H1 (cell line): ENCODE results near the gene MAST2. TPM values are rescaled to one million over a fixed set of nuclear protein-coding genes. Genes with fewer than 3 reads are reported as not detected.

Source experiments
- CTCF ChIA-PET: fragments of 300-600 bp; sonication (Branson Sonifier 250); formaldehyde crosslinking; loops from one replicate; lab custom pipeline; 2021; ENCODE audit not compliant: partially characterized antibody; lab: Charles Lee
- POLR2A ChIA-PET: fragments of 300-600 bp; sonication (Branson Sonifier 250); formaldehyde crosslinking; loops from one replicate; lab custom pipeline; 2021; ENCODE audit warnings: inconsistent platforms; ENCODE audit not compliant: partially characterized antibody; lab: Charles Lee
- DNase-seq, 2 experiments: peaks; one replicate each; pipeline versions ENCODE4 v3.0.0 to v3.0.0-alpha.2; 2010 to 2022; ENCODE audit warnings: low spot score in 2 of 2, low read depth in 1 of 2, mixed read lengths in 1 of 2
- FAIRE-seq: peaks from 2 replicates; lab custom pipeline; 2011; peaks lifted over from hg19 to GRCh38; lab: Jason Lieb, UNC
- H2AFZ ChIP-seq: 2 replicates; pipeline ENCODE4 v1.8.1; 2012; ENCODE audit warnings: low read length, inconsistent platforms
- H2AK5ac ChIP-seq: 2 replicates; pipeline ENCODE4 v1.6.1; 2013; ENCODE audit warnings: low read depth, low read length
- H2BK120ac ChIP-seq: replicated peaks from 2 replicates; pipeline ENCODE3; 2013; ENCODE audit warnings: low read depth, low read length, inconsistent platforms
- H2BK12ac ChIP-seq: 2 replicates; pipeline ENCODE4 v1.6.1; 2013; ENCODE audit warnings: low read depth, low read length
- H2BK15ac ChIP-seq: 2 replicates; pipeline ENCODE4 v1.6.1; 2013; ENCODE audit warnings: low read length
- H2BK20ac ChIP-seq: 2 replicates; pipeline ENCODE4 v1.6.1; 2013; ENCODE audit warnings: low read length
- H2BK5ac ChIP-seq: 2 replicates; pipeline ENCODE4 v1.6.1; 2013; ENCODE audit warnings: low read depth, low read length
- H3K14ac ChIP-seq: 2 replicates; pipeline ENCODE4 v1.6.1; 2013; ENCODE audit warnings: inconsistent platforms; ENCODE audit not compliant: insufficient read length
- H3K18ac ChIP-seq: 2 replicates; pipeline ENCODE4 v1.6.1; 2013; ENCODE audit warnings: low read length; ENCODE audit errors: extremely low read depth
- H3K23ac ChIP-seq: 2 replicates; pipeline ENCODE4 v1.6.1; 2013; ENCODE audit warnings: inconsistent platforms; ENCODE audit not compliant: insufficient read length
- H3K23me2 ChIP-seq: 2 replicates; pipeline ENCODE4 v1.6.1; 2013; ENCODE audit warnings: low read depth, low read length
- H3K27ac ChIP-seq: 2 replicates; pipeline ENCODE4 v1.6.1; 2011; ENCODE audit warnings: low read depth, low read length, inconsistent platforms
- H3K27me3 ChIP-seq, 4 experiments: replicated peaks in 1 of 4; 1 replicate in 1 of 4; 2 replicates in 3 of 4; pipeline versions ENCODE4 v1.6.1 to v1.8.1; 2011 to 2013; ENCODE audit warnings: low read length in 3 of 4, mild to moderate bottlenecking in 3 of 4, inconsistent platforms in 2 of 4, mixed read lengths in 2 of 4, moderate library complexity in 1 of 4; ENCODE audit not compliant: control insufficient read depth in 3 of 4, insufficient read depth in 3 of 4; ENCODE audit errors: extremely low read depth in 1 of 4
- H3K36me3 ChIP-seq, 4 experiments: 2 replicates each; pipeline versions ENCODE4 v1.6.1 to v1.8.1; 2011 to 2013; ENCODE audit warnings: mild to moderate bottlenecking in 4 of 4, low read length in 3 of 4, moderate library complexity in 2 of 4, control low read depth in 1 of 4, inconsistent platforms in 1 of 4; ENCODE audit not compliant: insufficient read depth in 4 of 4, control insufficient read depth in 2 of 4
- H3K4ac ChIP-seq: replicated peaks from 2 replicates; pipeline ENCODE3; 2013; ENCODE audit warnings: low read length, low read depth, mixed read lengths, inconsistent platforms; ENCODE audit not compliant: insufficient read length
- H3K4me1 ChIP-seq, 4 experiments: replicated peaks in 1 of 4; 1 replicate in 1 of 4; 2 replicates in 3 of 4; pipeline versions ENCODE4 v1.6.1 to v1.8.1; 2011 to 2013; ENCODE audit warnings: low read length in 3 of 4, inconsistent platforms in 2 of 4, mixed read lengths in 1 of 4; ENCODE audit not compliant: insufficient read depth in 4 of 4, control insufficient read depth in 3 of 4
- H3K4me2 ChIP-seq, 2 experiments: 2 replicates each; pipeline versions ENCODE4 v1.6.1 to v1.8.1; 2011 to 2013; ENCODE audit warnings: low read depth in 2 of 2, low read length in 2 of 2, control low read depth in 1 of 2, inconsistent platforms in 1 of 2, mild to moderate bottlenecking in 1 of 2; ENCODE audit not compliant: insufficient read depth in 1 of 2
- H3K4me3 ChIP-seq, 4 experiments: fragments of 200-600, 300-600 bp in 1 of 4; sonication (generic), shearing (Covaris generic), sonication (Bioruptor Twin) in 1 of 4; 2 replicates each; pipeline versions ENCODE4 v1.5.1 to v1.8.1; 2011 to 2016; ENCODE audit warnings: low read length in 4 of 4, low read depth in 3 of 4, control low read depth in 2 of 4, inconsistent platforms in 2 of 4, mild to moderate bottlenecking in 2 of 4, mixed read lengths in 1 of 4, moderate library complexity in 1 of 4; ENCODE audit not compliant: insufficient read depth in 2 of 4; ENCODE audit errors: extremely low read depth in 1 of 4
- H3K56ac ChIP-seq: replicated peaks from 2 replicates; pipeline ENCODE3; 2013; ENCODE audit warnings: low read depth, mild to moderate bottlenecking, mixed read lengths, low read length, inconsistent platforms; ENCODE audit not compliant: insufficient read length
- H3K79me1 ChIP-seq: 2 replicates; pipeline ENCODE4 v1.6.1; 2013; ENCODE audit warnings: low read depth, low read length, control low read depth
- H3K79me2 ChIP-seq, 2 experiments: 2 replicates each; pipeline versions ENCODE4 v1.6.1 to v1.8.1; 2012 to 2013; ENCODE audit warnings: low read length in 2 of 2, mild to moderate bottlenecking in 2 of 2, inconsistent platforms in 1 of 2; ENCODE audit not compliant: insufficient read depth in 2 of 2, control insufficient read depth in 1 of 2
- H3K9ac ChIP-seq, 4 experiments: replicated peaks in 1 of 4; 1 replicate in 1 of 4; 2 replicates in 3 of 4; pipeline versions ENCODE4 v1.6.1 to v1.8.1; 2011 to 2013; ENCODE audit warnings: low read depth in 3 of 4, low read length in 3 of 4, control low read depth in 2 of 4, mild to moderate bottlenecking in 2 of 4, moderate library complexity in 2 of 4, inconsistent platforms in 1 of 4; ENCODE audit errors: extremely low read depth in 1 of 4
- H3K9me3 ChIP-seq, 2 experiments: 2 replicates each; pipeline versions ENCODE4 v1.6.1 to v1.8.1; 2012 to 2013; ENCODE audit warnings: mild to moderate bottlenecking in 2 of 2, moderate library complexity in 2 of 2, control low read depth in 1 of 2, inconsistent platforms in 1 of 2, low read depth in 1 of 2, low read length in 1 of 2, mixed read lengths in 1 of 2; ENCODE audit not compliant: insufficient read depth in 2 of 2
- H4K20me1 ChIP-seq, 2 experiments: replicated peaks in 1 of 2; 2 replicates each; pipeline versions ENCODE3 to v1.8.1; 2011 to 2013; ENCODE audit warnings: inconsistent platforms in 2 of 2, low read length in 2 of 2, mild to moderate bottlenecking in 1 of 2; ENCODE audit not compliant: insufficient read depth in 2 of 2, control insufficient read depth in 1 of 2
- H4K5ac ChIP-seq: 2 replicates; pipeline ENCODE4 v1.6.1; 2013; ENCODE audit warnings: low read length, low read depth, mixed read lengths, inconsistent platforms; ENCODE audit not compliant: insufficient read length
- H4K8ac ChIP-seq: 2 replicates; pipeline ENCODE4 v1.8.0; 2013; ENCODE audit warnings: mild to moderate bottlenecking, moderate library complexity, low read length, inconsistent platforms; ENCODE audit not compliant: insufficient read depth; ENCODE audit errors: extremely low read depth
- H4K91ac ChIP-seq: replicated peaks from 2 replicates; pipeline ENCODE3; 2013; ENCODE audit warnings: low read length, mixed read lengths, inconsistent platforms; ENCODE audit not compliant: insufficient read length
- BCL11A ChIP-seq, 2 experiments: IDR thresholded peaks; one replicate each; pipeline ENCODE4 v1.6.1; 2011; ENCODE audit warnings: low read depth in 2 of 2, low read length in 2 of 2, mild to moderate bottlenecking in 2 of 2
- CEBPB ChIP-seq: IDR thresholded peaks from 2 replicates; pipeline ENCODE4 v1.6.1; 2012; ENCODE audit warnings: low read depth, low read length
- CHD2 ChIP-seq: IDR thresholded peaks from 2 replicates; pipeline ENCODE4 v1.6.1; 2012; ENCODE audit warnings: low read length, improper control_type of control experiment
- GTF2F1 ChIP-seq: IDR thresholded peaks from 2 replicates; pipeline ENCODE4 v1.6.1; 2012; ENCODE audit warnings: low read depth, low read length, improper control_type of control experiment, borderline replicate concordance
- JUN ChIP-seq: IDR thresholded peaks from 2 replicates; pipeline ENCODE4 v1.6.1; 2011; ENCODE audit warnings: low read depth, mild to moderate bottlenecking, improper control_type of control experiment, low read length
- NRF1 ChIP-seq: IDR thresholded peaks from 2 replicates; pipeline ENCODE4 v1.6.1; 2011; ENCODE audit warnings: mild to moderate bottlenecking, low read depth, low read length, improper control_type of control experiment
- POLR2AphosphoS5 ChIP-seq: IDR thresholded peaks from 2 replicates; pipeline ENCODE4 v1.6.1; 2011; ENCODE audit warnings: low read depth, low read length
- RNF2 ChIP-seq: fragments of 200-900, 300-1000 bp; sonication (generic); IDR thresholded peaks from 2 replicates; pipeline ENCODE4 v1.7.1; 2016; ENCODE audit warnings: borderline replicate concordance, low read depth, mild to moderate bottlenecking, antibody characterized with exemption, low read length; ENCODE audit not compliant: poor library complexity, severe bottlenecking; ENCODE audit errors: missing control alignments
- SRF ChIP-seq: IDR thresholded peaks from 2 replicates; pipeline ENCODE4 v1.6.1; 2011; ENCODE audit warnings: mild to moderate bottlenecking, low read depth, low read length, moderate library complexity
- TAF7 ChIP-seq: optimal IDR thresholded peaks from 2 replicates; pipeline ENCODE3; 2011; ENCODE audit warnings: low read depth, mild to moderate bottlenecking, inconsistent platforms, low read length, moderate library complexity, borderline replicate concordance
- TBP ChIP-seq: IDR thresholded peaks from 2 replicates; pipeline ENCODE4 v1.6.1; 2011; ENCODE audit warnings: low read depth, low read length, improper control_type of control experiment
- TCF12 ChIP-seq: IDR thresholded peaks from 2 replicates; pipeline ENCODE4 v1.6.1; 2011; ENCODE audit warnings: low read depth, mild to moderate bottlenecking, low read length
- YY1 ChIP-seq: IDR thresholded peaks from 2 replicates; pipeline ENCODE4 v1.6.1; 2011; ENCODE audit warnings: low read depth, mild to moderate bottlenecking, low read length
- WGBS, 2 experiments: shearing (Covaris generic) in 1 of 2; methylation state at CpG; one replicate each; pipeline versions ENCODE4 v1.1.6 to v1.1.7; 2013 to 2015; ENCODE audit warnings: low lambda C conversion rate in 2 of 2, mixed read lengths in 2 of 2, inconsistent platforms in 1 of 2, low coverage in 1 of 2, missing lambda C conversion rate in 1 of 2; ENCODE audit not compliant: insufficient replicate concordance in 2 of 2, insufficient coverage in 1 of 2, insufficient read length in 1 of 2; ENCODE audit errors: extremely low coverage in 1 of 2, missing lambda C conversion rate in 1 of 2; 5-methylcytosine and 5-hydroxymethylcytosine counted together
- polyA plus RNA-seq, 7 experiments: library from polyadenylated mRNA; depleted of rRNA in 3 of 7; stranded (reverse) in 5 of 7; unstranded in 2 of 7; fragments of >200 nt in 5 of 7; fragments of 200-250 nt in 2 of 7; gene quantifications; 1 replicate in 5 of 7; 2 replicates in 1 of 7; 4 replicates in 1 of 7; pipeline versions ENCODE4 v1.2.1 to v1.2.3, GENCODE V29; 2011 to 2013; ENCODE audit warnings: missing spikeins in 2 of 7, mixed read lengths in 2 of 7
- total RNA-seq: library from RNA; stranded (reverse); fragmentation: NEBNext Ultra II Directional; extraction: Animal tissue kit (Norgen Biotek cat#: 25700); gene quantifications from 2 replicates; pipeline ENCODE4 v1.2.1, GENCODE V29; 2021

Gene MAST2
- total and polyA plus RNA-seq, 2 of the 8 experiments (the other 6 are each of a cell fraction or from before 2014, with no cell fraction given): 20.5 to 35.4 TPM

GRCh38 chr1:45815667-45816458 lies 12.5 kb downstream of the MAST2 start:
- Histone ChIP-seq H2BK15ac (no peak overlapping the region), H3K79me2 (peaks cover 0 to 55% of the 10 kb centered on the region in 2 experiments; a peak in 2 of 4 replicates), H3K4me3 (no peak overlapping the region), H4K5ac (no peak overlapping the region), H2BK20ac (no peak overlapping the region), H3K56ac (no peak overlapping the region), H3K18ac (no peak overlapping the region), H3K23me2 (no peaks in the 10 kb centered on the region), H3K4me2 (no peak overlapping the region), H2AK5ac (no peak overlapping the region), H2BK12ac (no peak overlapping the region), H3K27me3 (no peaks in the 10 kb centered on the region), H3K4me1 (peaks cover 0 to 4% (median 1%) of the 10 kb centered on the region in 4 experiments; a peak in 2 of 7 replicates), H4K20me1 (peaks cover 0 to 4% of the 10 kb centered on the region in 2 experiments), H3K9ac (no peak overlapping the region), H3K23ac (no peak overlapping the region), H4K8ac (no peak overlapping the region), H3K14ac (no peak overlapping the region), H2AFZ (no peak overlapping the region), H3K36me3 (peaks cover 0 to 3% (median 0%) of the 10 kb centered on the region in 4 experiments; a peak in 2 of 8 replicates), H2BK120ac (no peak overlapping the region), H3K79me1 (no peaks in the 10 kb centered on the region; the same call in 1 of the 2 replicates), H3K27ac (no peak overlapping the region), H3K9me3 (peaks cover 0 to 1% of the 10 kb centered on the region in 2 experiments; a peak in 1 of 4 replicates), H2BK5ac (no peak overlapping the region), H4K91ac (no peak overlapping the region), H3K4ac (no peak overlapping the region)
- ChIA-PET POLR2A (interaction anchor here (0.6 to 1.5 kb wide), 2 partner anchors 12 to 227 kb away, joined by 3 to 4 read pairs; no protein-coding TSS in a partner anchor), CTCF (interaction anchor here (1.2 to 1.9 kb wide), 3 partner anchors 11 to 118 kb away, joined by 4 to 7 read pairs (median 5); no protein-coding TSS in a partner anchor)
- WGBS, 2 experiments: 89% methylated on average over 3 of the region's 3 CpGs; no CpG with 5 or more reads in 1 of the 2 experiments
- DNase-seq: no peak
- no peak for FAIRE-seq
- TF ChIP-seq NRF1 (no peak), SRF (no peak), BCL11A (IDR thresholded peaks at IDR 0.05; ENCODE audit: low read depth in 2 of 2, low read length in 2 of 2) (no peak), TCF12 (no peak), TAF7 (no peak), TBP (no peak), POLR2AphosphoS5 (no peak), YY1 (no peak), GTF2F1 (no peak), JUN (no peak), CHD2 (no peak), CEBPB (no peak), RNF2 (no peak)
